OCI-LY1 (cell line): ENCODE results near the gene TSPOAP1.

Experiments used
- CTCF ChIP-seq: fragments of 200-600 bp; sonication (generic), shearing (Covaris generic); IDR thresholded peaks from 2 replicates; pipeline ENCODE4 v1.5.1; 2017; ENCODE audit warnings: mild to moderate bottlenecking, antibody characterized with exemption, low read length, moderate library complexity, mixed read lengths
- EZH2 ChIP-seq: fragments of 200-600 bp; sonication (generic), shearing (Covaris generic); IDR thresholded peaks from 2 replicates; pipeline ENCODE4 v1.8.0; 2017; ENCODE audit warnings: borderline replicate concordance, mixed run types, mild to moderate bottlenecking, antibody characterized with exemption, low read length, moderate library complexity, mixed read lengths

- TF ChIP-seq CTCF (no peak), EZH2 (no peak)
These were observed 13.9 kb downstream of the TSPOAP1 start for GRCh38 chr17:58314706-58315015.
